Activated CD4-positive, alpha-beta T cell treated with anti-CD3 and anti-CD28 coated beads for 48 hours (primary cell): ENCODE results near the gene ATP8A2.

Source experiments
- DNase-seq: peaks from one replicate; pipeline ENCODE4 v3.0.0-alpha.2; 2020

Gene ATP8A2

GRCh38 chr13:25827831-25828465, 456.2 kb downstream of the ATP8A2 start:
- DNase-seq: no peak

- DNase-seq: no peak
Observed at GRCh38 chr13:25833761-25834160, 462.0 kb downstream of the ATP8A2 start.

GRCh38 chr13:25836574-25837336, 465.0 kb downstream of the ATP8A2 start:
- DNase-seq: no peak

- no peak for DNase-seq
Observed at GRCh38 chr13:25839371-25839770, 467.6 kb downstream of the ATP8A2 start.

DNA sequence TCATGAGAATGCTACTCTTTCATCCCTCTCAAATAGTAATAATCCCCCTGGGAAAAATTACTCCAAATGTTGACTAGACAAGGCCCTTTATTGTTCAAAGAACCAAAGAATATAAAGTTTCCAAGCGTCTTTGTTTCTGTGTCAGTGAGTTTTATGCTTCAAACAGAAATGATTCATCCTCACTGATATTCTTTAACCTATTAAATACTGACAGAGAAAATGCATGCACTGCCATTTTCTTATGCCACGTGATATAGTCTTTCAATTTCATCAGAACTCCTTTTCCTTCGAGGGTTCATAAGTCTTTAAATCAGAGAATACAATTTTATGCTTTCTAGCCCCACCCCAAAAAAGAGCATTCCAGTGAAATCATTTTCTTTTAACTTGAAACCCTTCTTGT, 468.5 kb downstream of the ATP8A2 start:
- no peak for DNase-seq

- no peak for DNase-seq
Observed at GRCh38 chr13:25840931-25841330, 469.2 kb downstream of the ATP8A2 start.

DNA sequence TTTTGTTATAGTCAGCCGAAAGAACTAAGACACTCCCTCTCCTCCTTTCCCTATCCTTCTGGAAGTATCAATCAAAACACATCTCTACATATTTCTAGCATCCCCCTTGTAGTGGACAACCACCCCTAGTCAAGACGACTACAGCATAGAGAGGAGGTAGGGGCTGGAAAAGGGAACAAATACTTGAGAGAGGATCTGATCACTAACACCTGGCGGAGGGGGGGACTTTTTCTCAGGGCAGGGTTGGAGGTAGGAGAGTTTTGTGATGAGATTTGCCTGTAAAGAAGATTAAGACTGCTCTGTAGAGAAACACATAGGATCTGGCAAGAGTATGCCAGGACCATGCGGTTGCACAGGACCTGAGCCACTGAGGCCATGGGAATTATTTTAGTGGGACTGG, 471.9 kb downstream of the ATP8A2 start:
- DNase-seq: no peak

- no peak for DNase-seq
Observed at GRCh38 chr13:25844559-25845434, 473.0 kb downstream of the ATP8A2 start.

DNA sequence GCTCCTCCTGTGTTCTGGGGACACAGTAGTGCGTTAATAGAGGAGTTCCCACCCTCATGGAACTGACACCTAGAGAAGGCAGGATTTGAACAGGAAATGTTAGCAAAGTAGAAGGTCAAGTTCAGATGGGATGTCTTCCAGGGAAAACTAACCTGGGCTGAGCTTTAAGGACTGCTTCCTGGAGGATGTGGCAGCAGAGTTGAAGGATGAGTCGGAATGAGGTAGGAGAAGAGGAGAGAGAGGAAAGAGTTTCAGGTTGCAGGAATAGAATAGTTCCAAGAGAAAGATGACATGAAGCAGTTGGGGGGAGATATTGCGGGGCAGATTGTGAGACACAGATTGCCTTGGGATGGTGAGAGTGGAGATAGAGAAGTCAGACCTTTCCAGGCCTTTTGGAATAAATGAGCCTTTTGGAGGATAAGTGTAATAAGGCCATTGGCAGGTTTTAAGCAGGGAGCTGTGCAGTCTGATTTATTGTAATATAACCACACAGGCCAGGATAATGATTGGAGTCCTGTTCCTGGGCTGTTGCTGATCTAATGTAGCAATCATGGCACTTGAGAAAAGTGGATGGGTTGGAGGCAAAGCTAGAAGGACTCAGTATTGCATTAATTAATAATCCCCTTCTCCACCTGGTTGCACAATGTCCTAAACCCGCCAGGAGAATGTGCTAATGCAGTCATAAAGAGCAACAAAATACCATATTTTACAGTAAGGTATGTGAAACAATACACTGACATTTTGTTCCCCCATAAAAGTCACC, 474.6 kb downstream of the ATP8A2 start:
- DNase-seq: no peak

DNA sequence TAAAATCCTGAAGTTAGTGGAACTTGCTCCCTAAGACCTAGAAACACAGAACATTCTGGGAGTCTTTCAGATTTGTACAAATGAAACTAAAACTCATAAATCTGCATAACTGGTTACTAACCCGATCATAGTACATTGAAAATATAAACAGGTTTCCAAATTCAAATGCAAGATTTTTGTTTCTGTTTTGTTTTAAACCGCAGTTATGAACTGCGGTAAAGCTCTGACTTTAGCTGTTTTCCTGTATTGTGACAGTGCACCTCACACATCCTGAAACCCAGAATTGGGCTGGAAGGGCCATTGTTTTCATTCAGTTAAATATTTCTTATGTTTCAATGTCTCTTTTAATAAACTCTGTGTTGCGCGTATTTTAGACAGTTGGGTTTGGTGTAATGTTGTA, 475.4 kb downstream of the ATP8A2 start:
- no peak for DNase-seq

GRCh38 chr13:25847635-25848626, 476.2 kb downstream of the ATP8A2 start:
- DNase-seq: no peak

GRCh38 chr13:25848812-25849745, 477.3 kb downstream of the ATP8A2 start:
- DNase-seq: no peak

DNA sequence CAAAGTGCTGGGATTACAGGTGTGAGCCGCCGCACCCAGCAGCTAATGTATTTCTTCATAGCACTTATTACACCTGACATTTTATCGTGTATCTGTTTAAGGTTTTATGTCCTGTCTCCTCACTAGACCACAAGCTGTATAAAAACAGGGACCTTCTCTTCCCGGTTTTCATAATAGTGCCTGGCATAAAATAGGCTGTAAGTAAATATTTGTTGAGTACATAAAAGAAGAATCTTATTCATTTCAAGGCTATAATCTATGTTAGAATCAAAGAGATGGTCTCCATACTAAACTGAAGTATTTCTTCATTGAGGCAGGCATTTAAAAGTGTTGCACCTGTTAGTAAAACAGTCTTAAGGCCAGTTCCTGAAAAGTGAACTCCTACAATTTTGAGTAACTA, 486.1 kb downstream of the ATP8A2 start:
- DNase-seq: no peak

- DNase-seq: no peak
Observed at GRCh38 chr13:25859528-25859927, 487.8 kb downstream of the ATP8A2 start.

GRCh38 chr13:25860265-25860664, 488.5 kb downstream of the ATP8A2 start:
- DNase-seq: no peak

DNA sequence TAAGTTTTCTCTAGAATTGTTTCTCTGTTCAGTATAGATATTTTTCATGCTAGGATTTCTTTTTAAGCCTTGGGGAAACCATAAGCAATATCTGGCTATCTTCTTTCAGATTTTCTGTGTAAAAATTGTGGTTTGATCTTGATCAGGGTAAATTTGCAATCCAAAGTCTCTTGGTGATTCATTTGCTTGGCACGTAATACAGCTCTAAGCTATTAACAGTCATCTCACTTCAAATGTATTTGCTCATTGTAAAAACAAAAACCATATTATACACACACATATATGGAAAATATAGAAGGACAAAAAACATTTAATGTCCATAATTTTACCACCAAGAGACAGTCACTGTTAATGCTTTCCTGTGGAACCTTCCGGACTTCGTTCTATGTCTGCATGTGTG, 489.1 kb downstream of the ATP8A2 start:
- DNase-seq: no peak

- no peak for DNase-seq
Observed at GRCh38 chr13:25862156-25862555, 490.4 kb downstream of the ATP8A2 start.

GRCh38 chr13:25864116-25864515, 492.3 kb downstream of the ATP8A2 start:
- no peak for DNase-seq

DNA sequence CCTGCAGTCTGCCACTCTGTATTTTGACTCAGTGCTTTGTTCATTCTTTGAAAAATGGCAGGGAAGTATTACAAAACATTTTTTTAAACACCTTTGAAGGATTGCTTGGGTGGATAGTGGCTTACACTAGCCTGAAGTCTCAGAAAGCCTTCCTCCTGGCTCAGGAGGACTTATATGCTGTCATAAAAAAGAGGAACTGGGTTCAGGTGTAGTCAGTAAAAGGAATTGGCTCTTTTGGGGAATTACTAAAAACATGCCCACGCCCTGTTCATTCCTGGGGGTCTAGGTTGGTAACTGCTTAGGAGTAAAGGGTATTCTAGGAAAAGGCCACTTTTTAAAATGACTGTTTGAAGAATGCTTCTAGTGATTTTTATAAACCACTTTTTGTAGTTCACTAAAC, 493.2 kb downstream of the ATP8A2 start:
- no peak for DNase-seq

- DNase-seq: no peak
Observed at GRCh38 chr13:25865391-25865790, 493.6 kb downstream of the ATP8A2 start.
